HepG2 (cell line): Measurements from ENCODE around the gene MAP3K14. TPM values are rescaled to one million over a fixed set of nuclear protein-coding genes. Genes with fewer than 3 reads are reported as not detected.

ENCODE experiments used
- ARID2 ChIP-seq: sonication (generic); formaldehyde crosslinking; IDR thresholded peaks from 2 replicates; pipeline ENCODE4 v1.8.1; 2022; ENCODE audit warnings: mild to moderate bottlenecking, missing genetic modification reagents, borderline replicate concordance
- CENPBD1 ChIP-seq: sonication (generic); formaldehyde crosslinking; IDR thresholded peaks from 2 replicates; pipeline ENCODE4 v1.8.0; 2022; ENCODE audit warnings: missing genetic modification reagents, low read depth, mild to moderate bottlenecking, borderline replicate concordance
- NCOR1 ChIP-seq: fragments of 200-600 bp; sonication (generic); IDR thresholded peaks from 2 replicates; pipeline ENCODE4 v1.7.0; 2017; ENCODE audit warnings: antibody characterized with exemption, low read length, borderline replicate concordance
- NR2F1 ChIP-seq, 2 experiments: fragments of 450-650 bp in 1 of 2; formaldehyde crosslinking in 1 of 2; IDR thresholded peaks; 2 replicates each; pipeline versions ENCODE4 v1.5.0 to v1.6.1; 2016 to 2020; ENCODE audit warnings: mild to moderate bottlenecking in 1 of 2, missing compliant biosample characterization in 1 of 2, missing genetic modification reagents in 1 of 2, moderate library complexity in 1 of 2
- ONECUT2 ChIP-seq: sonication (generic); formaldehyde crosslinking; IDR thresholded peaks from 2 replicates; pipeline ENCODE4 v1.4.0; 2020; ENCODE audit warnings: missing genetic modification reagents
- REXO4 ChIP-seq: sonication (generic); formaldehyde crosslinking; IDR thresholded peaks from 2 replicates; pipeline ENCODE4 v1.8.0; 2022; ENCODE audit warnings: missing genetic modification reagents, mild to moderate bottlenecking, borderline replicate concordance
- ZBTB40 ChIP-seq, 2 experiments: fragments of 450-650 bp in 1 of 2; sonication (generic) in 1 of 2; formaldehyde crosslinking in 1 of 2; IDR thresholded peaks; 2 replicates each; pipeline versions ENCODE4 v1.6.1 to v1.8.0; 2016 to 2022; ENCODE audit warnings: antibody characterized with exemption in 1 of 2, mild to moderate bottlenecking in 1 of 2, missing genetic modification reagents in 1 of 2
- ZNF17 ChIP-seq: sonication (generic); formaldehyde crosslinking; IDR thresholded peaks from 2 replicates; pipeline ENCODE4 v1.5.0; 2020; ENCODE audit warnings: mild to moderate bottlenecking, missing genetic modification reagents
- ZNF34 ChIP-seq: sonication (generic); formaldehyde crosslinking; IDR thresholded peaks from 2 replicates; pipeline ENCODE4 v1.4.0; 2020; ENCODE audit warnings: mild to moderate bottlenecking, missing genetic modification reagents, borderline replicate concordance
- ZNF609 ChIP-seq: sonication (generic); formaldehyde crosslinking; IDR thresholded peaks from 2 replicates; pipeline ENCODE4 v1.4.0; 2020; ENCODE audit warnings: mild to moderate bottlenecking, missing genetic modification reagents, borderline replicate concordance
- ZNF616 ChIP-seq: sonication (generic); formaldehyde crosslinking; IDR thresholded peaks from 2 replicates; pipeline ENCODE4 v1.5.0; 2020; ENCODE audit warnings: low read depth, mild to moderate bottlenecking, missing genetic modification reagents
- ZNF891 ChIP-seq: sonication (generic); formaldehyde crosslinking; IDR thresholded peaks from 2 replicates; pipeline ENCODE4 v1.5.0; 2020; ENCODE audit warnings: mild to moderate bottlenecking, missing genetic modification reagents
- polyA plus RNA-seq, 8 experiments: library from polyadenylated mRNA; depleted of rRNA in 3 of 8; stranded (reverse) in 7 of 8; unstranded in 1 of 8; fragments of >200 nt; fragmentation: Illumina TruSeq in 4 of 8; extraction: Trizol in 4 of 8; gene quantifications; 2 replicates each; pipeline versions ENCODE4 v1.2.1 to v1.2.3, GENCODE V29; 2011 to 2016; ENCODE audit warnings: low read depth in 4 of 8, missing spikeins in 1 of 8, mixed read lengths in 1 of 8; ENCODE audit not compliant: insufficient read depth in 1 of 8
- total RNA-seq, 5 experiments: library from RNA; depleted of rRNA; stranded (reverse); fragments of >200 nt; fragmentation: Illumina TruSeq; extraction: Trizol; gene quantifications; 2 replicates each; pipeline ENCODE4 v1.2.3, GENCODE V29; 2016; ENCODE audit warnings: low read depth in 1 of 5

Gene MAP3K14
- total and polyA plus RNA-seq, 2 of the 13 experiments (the other 11 are each of a cell fraction or from before 2014, with no cell fraction given), result 2.6 TPM

- TF ChIP-seq ZBTB40 (IDR thresholded peaks at IDR 0.05) (no peak), ZBTB40 (CRISPR knock-in tag; IDR thresholded peaks at IDR 0.05) (no peak), NCOR1 (no peak), ZNF891 (CRISPR knock-in tag) (0 out of 2 replicates have a peak, but pooled peaks have one; percentile 7), REXO4 (CRISPR knock-in tag) (0 out of 2 replicates have a peak, but pooled peaks have one; percentile 55), ZNF609 (no peak), ONECUT2 (no peak), ARID2 (CRISPR knock-in tag) (no peak), ZNF616 (CRISPR knock-in tag) (no peak), ZNF17 (CRISPR knock-in tag) (no peak), NR2F1 (CRISPR knock-in tag; IDR thresholded peaks at IDR 0.05) (no peak), ZNF34 (CRISPR knock-in tag) (no peak), CENPBD1 (CRISPR knock-in tag) (no peak)
These were observed 69.9 kb downstream of the MAP3K14 start (continued) for GRCh38 chr17:45246861-45247428.
